Measurements from ENCODE around the gene VSIR.

Gene VSIR

DNA sequence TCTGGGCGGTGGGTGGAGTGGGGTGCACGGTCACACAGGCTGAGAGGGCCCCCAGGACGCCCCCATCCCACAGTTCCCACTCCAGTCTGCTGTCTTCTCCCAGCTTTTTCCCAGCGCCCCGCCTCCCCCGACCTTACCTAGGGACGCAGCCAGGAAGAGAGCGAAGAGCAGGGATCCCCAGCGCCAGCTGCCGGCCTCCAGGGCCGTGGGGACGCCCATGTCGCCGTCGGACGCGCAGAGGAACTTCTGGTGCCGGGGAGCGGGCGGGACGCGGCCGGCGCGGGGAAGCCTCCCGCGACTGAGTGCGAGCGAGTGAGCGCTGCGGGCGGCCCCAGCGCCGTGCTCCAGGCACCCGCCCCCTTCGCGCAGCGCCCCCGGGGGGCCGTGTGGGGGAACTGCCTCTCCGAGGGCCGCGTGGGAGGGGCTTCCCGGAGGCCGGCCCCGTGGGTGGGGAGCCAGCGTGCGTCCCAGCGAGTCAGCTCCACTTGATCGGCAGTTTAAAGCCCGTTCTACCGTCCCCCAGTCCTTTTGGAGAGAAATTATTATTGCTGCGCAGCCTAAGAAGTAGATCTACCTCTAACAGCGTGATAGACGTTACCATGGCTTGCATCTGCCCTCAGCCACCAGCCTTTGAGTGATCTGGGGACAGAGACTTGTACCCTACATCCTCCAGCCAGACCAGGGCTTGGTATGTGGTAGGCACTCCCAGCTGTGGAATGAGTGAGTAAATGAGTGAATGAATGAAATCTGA is at the start of gene VSIR:
Gene VSIR (minus strand): TSS at position 300 of the 751 bp plus-strand sequence. CDS start 81 bp downstream, at position 219.
- peak; percentile 93 for DNase-seq
- in situ Hi-C loops (cut with MboI; ENCODE audit: low pct_unique_long_range_greater_than_20kb, low sequenced_read_pairs), result no loop called here

DNA sequence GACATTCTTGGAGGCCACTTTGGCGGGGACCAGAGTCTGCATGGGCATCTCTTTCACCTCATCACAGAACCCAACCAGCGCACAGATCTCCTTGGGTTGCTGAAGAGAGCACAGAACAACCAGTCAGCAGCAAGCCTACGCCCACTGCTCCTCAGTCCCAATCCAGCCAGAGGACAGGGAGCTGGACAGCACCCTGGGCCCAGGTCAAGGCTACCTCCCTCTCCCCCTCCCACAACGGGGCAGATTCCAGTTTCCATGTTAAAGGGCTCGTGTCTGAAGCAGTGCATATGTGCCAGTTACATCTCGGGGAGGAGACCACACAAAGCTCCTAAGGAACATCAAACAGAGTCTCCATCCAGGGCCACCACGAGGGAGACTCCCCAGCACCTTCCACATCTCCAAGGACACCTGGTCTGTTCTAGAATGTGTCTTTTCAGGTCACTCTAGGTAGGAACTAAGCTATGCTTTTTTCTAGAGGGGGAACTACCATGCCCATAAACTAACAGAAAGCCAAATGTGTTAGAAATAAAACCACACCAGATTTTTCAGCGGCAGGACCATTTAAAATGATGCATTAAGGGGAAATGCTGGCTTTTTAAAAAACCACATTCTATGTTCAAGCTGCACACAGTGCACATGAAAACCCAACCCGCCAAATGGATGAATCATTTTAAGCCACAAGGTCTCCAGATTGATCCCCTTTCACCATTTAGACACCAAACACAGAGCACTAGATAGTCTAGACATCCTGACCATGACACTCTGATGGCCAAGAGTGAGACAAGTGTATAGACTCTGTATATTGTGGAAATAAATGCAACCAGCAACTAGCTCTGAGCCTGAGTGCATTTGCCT is 48.8 kb upstream of the VSIR start:
- in situ Hi-C loops (cut with MboI; ENCODE audit: low pct_unique_long_range_greater_than_20kb, low sequenced_read_pairs), result no loop called here

DNA sequence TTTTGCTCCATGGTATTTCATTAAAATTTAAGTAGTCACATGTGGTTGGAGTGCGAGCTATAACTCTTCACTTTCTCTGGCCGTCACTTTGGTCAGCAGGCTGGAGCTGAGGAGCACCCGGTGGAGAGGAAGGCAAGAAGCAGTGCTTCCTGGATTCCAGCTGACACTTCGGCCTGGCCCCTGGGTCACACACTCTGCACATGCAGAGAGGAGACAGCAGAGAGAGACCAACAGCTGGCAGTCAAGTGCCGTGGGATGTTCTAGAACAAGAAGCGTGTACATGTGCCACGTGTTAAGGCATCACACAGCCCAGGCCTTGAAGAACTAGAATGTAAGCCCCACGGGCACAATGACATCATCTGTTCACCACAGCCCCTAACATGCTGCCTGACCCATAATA is 47.6 kb upstream of the VSIR start:
- no peak for DNase-seq
- in situ Hi-C loops (cut with MboI; ENCODE audit: low pct_unique_long_range_greater_than_20kb, low sequenced_read_pairs), result no loop called here

More for the DNA sequence above, 48.8 kb upstream of the VSIR start:
- peak; percentile 27 for DNase-seq

DNA sequence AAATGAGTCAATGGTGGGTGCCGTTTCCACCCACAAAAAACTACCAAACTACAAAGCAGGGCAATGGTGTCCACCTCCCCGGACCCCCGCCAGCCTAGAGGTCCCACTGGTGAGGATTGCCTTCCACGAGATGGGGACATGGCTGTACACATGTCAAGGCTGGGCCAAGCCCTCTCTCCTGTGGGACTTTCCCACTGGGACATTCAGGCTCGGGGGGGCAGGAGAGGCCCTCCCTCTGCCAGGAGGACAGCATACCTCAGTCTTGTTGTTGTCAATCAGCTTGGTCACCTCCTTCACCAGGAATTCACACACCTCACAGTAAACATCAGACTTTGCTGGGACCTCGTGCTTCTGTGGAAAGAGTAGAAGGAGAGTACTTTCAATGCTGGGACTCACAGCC is 46.7 kb upstream of the VSIR start:
- DNase-seq, result no peak
- in situ Hi-C loops (cut with MboI; ENCODE audit: low pct_unique_long_range_greater_than_20kb, low sequenced_read_pairs), result no loop called here

DNA sequence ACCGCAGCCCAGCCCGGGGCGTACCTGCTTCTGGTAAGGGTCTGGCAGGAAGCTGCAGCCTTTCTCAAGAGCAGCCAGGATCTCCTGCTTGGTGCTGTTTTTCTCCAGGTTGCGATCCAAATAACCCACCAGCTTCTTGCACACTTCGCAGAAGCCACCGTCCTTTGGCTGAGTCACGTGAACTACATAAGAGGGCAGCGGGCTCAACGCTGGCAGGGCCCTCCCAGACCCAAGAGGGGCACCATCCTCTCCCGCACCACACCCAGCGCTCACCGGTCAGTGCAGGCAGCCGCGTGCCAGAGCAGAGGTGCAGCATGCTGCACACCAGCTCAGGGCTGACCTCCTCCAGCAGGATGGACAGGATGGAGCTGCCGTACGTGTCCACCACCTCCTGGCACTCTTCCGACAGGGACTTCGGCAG is 46.1 kb upstream of the VSIR start:
- in situ Hi-C loops (cut with MboI; ENCODE audit: low pct_unique_long_range_greater_than_20kb, low sequenced_read_pairs), result no loop called here
- no peak for DNase-seq

DNA sequence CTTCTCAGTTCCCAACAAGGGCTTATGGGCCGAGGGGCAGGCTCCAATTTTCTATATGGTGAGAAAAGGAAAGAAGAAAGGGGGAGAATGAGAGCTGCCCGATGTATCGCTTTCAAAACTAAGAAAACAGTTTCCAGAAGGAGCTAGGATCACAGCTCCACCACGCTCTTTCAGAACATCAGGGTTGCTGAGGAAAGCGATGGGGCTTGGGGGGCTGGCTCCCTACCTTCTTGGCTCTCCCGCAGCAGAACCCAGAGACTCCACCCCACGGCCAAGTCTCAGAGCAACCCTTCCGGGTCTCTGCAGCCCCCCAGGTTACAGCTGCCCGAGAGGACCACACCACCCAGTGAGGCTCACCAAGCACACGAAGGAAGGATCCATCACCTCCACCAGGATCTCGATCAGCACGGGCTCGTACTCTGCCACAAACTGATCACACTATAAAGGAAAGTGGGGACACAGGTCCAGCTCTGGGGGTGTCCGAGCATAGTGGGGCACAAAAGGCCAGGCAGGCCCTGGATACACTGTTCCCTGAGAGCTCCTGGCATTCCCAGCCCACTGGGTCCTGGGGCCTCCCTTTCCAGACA is 45.4 kb upstream of the VSIR start:
- no peak for DNase-seq
- in situ Hi-C loops (cut with MboI; ENCODE audit: low pct_unique_long_range_greater_than_20kb, low sequenced_read_pairs), result no loop called here

DNA sequence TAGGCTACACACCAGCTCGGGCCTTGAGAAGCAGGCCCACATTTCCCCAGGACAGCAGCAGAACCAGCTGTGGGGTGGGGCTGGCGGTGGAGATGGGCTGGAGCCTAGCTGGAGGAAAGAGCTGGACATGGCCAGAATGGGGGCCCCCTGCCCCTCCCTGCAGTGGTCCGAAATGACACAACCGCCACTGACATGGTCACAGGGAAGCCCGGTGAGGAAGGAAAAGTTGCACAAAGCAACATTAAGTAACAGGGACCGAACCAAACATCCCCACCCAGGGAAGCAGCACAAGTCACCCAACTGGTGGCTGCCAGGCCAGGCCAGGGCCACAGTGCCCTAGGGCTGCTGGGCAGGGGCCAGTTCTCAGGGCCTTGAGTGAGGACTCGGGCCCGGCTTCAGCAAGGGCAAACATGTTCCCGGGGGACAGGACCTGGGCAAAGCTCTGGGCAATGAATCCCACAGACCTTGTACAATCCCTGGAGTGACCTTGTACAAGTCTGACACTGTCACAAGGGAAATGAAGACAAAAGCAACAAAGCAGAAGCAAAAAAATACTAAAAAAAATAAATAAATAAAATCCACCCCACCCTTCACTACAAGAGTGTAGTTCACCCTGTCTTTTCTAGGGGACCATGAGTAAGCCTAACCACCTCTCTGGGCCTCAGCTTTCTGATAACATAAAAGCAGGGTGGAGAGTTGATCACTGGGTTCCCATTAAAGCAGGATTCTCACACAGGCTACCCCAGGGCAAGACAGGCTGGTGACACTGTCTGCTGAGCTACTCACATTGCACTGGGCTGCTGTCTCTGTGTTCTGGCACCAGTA is 44.7 kb upstream of the VSIR start:
- in situ Hi-C loops (cut with MboI; ENCODE audit: low pct_unique_long_range_greater_than_20kb, low sequenced_read_pairs), result no loop called here
- DNase-seq, result no peak

DNA sequence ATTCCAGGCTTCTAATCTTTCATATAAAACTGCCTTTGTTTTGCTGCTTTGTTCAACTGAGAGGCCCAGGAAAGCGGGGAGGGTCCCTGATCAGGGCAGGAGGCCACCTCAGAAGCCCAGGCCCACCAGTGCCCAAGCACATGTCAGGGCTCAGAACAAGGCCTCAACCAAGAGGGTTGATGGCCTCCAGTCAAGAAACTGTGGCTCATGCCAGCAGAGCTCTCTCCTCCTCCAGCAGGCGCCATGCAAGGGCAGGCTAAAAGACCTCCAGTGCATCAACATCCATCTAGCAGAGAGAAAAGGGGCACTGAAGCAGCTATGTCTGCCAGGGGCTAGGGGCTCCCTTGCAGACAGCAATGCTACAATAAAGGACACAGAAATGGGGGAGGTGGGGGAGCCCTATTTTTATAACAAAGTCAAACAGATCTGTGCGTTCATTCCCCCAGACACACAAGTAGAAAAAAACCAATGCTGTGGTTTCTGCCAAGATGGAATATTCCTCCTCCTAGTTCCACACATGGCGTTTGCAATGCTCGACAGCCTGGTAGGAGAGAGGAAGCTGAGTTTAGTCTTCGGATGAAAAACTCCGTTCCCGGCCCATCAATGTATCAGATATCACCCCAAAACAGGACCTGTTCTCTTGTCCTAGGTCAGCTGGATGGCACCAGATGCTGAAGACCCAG is 43.8 kb upstream of the VSIR start:
- in situ Hi-C loops (cut with MboI; ENCODE audit: low pct_unique_long_range_greater_than_20kb, low sequenced_read_pairs), result no loop called here

DNA sequence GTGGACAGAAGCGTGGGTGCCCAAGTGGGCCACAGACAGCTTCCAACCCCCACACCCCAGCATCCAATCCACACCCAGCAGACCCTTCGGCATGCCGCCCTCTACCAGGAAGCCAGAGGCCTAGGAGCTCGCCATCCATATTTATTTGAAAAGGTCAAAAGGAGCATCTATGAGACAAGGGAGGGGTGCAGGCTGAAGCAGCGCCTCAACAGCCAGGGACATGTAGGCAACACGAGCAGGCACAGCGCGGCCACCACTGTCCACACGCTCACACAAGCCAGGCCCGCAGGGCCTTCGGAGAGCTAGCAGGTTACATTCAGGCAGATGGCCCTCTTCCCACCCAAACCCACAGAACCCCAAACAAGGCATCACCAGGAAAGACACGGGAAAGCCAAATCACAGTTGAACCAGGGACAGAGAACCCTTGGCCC is 43.1 kb upstream of the VSIR start:
- in situ Hi-C loops (cut with MboI; ENCODE audit: low pct_unique_long_range_greater_than_20kb, low sequenced_read_pairs), result no loop called here
- no peak for DNase-seq

More for the DNA sequence above, 43.8 kb upstream of the VSIR start:
- DNase-seq, result no peak

DNA sequence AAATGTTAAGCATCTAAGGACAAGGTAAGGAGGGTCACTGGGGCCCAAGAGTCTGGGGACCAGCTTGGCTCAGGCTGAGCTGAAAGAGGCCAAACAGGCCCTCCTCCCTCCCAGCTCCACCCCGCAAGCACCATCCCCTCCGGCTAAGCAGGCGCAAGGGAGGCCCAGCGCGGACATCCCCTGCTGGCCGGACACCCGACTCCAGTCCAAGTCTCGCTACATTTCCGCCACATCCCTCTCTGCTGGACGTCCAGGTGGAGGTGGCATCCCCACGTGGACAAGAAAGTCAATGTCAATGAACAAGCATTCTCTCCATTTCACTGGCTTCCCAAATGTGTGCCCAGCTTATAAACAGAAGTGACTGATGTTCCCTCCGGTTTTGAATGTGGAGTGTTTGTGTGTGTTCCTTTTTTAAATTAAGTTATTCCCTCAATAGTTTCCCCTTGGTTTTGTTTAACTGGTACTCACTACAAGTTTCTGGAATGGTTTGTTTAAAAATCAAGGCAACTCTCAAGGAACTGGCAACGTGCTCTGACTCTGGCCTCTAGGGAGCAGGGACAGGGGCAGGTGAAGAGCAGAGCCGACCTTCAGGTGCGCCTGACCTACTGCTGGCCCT is 42.3 kb upstream of the VSIR start:
- no peak for DNase-seq
- in situ Hi-C loops (cut with MboI; ENCODE audit: low pct_unique_long_range_greater_than_20kb, low sequenced_read_pairs), result no loop called here

DNA sequence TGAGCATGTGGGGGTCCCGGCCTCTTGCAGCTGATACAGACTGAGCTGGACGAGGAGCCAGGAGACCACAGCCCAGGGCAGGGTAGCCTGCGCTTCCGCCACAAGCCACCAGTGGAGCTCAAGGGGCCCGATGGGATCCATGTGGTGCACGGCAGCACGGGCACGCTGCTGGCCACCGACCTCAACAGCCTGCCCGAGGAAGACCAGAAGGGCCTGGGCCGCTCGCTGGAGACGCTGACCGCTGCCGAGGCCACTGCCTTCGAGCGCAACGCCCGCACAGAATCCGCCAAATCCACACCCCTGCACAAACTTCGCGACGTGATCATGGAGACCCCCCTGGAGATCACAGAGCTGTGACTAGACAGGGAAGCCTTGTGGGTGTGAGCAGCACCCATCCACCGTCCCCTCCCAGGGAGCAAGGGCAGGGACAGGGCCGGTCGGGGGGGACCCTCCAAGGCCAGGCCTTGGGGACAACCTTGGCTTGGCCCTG is 41.6 kb upstream of the VSIR start:
- in situ Hi-C loops (cut with MboI; ENCODE audit: low pct_unique_long_range_greater_than_20kb, low sequenced_read_pairs), result no loop called here
- DNase-seq, result no peak

DNA sequence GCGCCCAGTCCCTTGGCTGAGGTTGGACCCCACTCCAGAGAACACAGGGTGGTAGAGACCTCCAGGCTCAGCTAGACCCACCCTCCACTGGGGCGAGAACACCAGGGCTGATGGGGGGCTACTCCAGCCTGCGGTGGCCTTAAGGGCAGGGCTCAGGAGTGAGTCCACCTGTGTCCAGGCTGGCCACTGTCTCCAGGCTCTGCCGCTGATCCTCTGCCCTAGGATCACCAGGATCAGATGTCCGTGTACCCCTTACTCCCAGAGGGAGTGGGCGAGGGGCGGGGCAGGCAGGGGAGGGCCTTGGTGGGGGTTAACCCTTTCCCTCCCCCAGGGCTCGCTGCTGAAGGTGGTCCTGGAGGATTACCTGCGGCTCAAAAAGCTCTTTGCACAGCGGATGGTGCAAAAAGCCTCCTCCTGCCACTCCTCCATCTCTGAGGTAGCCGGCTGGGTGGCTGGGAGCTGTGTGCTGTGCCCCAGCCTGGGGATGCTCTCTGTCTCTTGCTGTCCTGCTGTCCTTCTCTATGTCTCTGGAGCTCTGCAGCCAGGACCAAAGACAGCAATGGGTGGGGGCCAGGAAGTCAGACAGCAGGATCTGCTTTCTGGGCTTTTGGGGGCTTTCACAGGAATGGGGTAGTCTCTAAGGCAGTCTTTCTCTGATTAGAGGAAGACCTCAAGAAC is 39.7 kb upstream of the VSIR start:
- DNase-seq, result no peak
- in situ Hi-C loops (cut with MboI; ENCODE audit: low pct_unique_long_range_greater_than_20kb, low sequenced_read_pairs), result no loop called here

DNA sequence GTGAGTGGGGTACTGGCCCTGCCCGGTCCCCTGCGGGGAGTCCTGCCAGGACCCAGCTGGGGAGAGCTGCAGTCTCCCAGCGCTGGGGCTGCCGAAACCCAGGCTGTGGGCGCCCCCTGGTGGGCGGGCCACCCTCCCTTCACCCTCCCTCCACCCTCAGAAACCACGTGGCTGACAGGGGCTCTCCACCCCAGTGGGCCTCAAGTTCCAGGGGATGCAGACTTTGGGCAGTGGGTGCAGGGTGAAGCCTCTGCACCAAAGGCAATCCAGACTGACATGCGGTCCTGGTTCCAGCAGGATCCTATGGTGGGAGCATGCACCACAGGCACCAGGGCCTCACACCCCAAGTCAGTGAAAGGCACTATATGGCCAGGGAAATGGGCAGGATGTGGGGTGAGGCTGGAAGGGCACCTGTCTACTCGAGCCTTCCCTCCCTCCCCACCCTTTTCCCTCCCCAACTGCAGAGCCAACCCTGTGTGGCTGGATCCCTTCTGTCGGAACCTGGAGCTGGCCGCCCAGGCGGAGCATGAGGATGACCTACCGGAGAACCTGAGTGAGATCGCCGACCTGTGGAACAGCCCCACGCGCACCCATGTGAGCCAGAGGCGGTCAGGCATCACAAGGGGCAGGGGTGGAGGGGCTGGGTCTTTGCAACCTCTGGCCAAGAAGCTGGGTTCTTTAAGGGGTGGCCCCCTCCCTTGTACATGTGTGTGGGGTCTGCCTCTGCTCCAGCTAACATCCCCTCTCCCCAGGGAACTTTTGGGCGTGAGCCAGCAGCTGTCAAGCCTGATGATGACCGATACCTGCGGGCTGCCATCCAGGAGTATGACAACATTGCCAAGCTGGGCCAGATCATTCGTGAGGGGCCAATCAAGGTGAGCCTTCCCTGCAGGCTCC is 38.9 kb upstream of the VSIR start:
- in situ Hi-C loops (cut with MboI; ENCODE audit: low pct_unique_long_range_greater_than_20kb, low sequenced_read_pairs), result no loop called here
- peak; percentile 83 for DNase-seq

DNA sequence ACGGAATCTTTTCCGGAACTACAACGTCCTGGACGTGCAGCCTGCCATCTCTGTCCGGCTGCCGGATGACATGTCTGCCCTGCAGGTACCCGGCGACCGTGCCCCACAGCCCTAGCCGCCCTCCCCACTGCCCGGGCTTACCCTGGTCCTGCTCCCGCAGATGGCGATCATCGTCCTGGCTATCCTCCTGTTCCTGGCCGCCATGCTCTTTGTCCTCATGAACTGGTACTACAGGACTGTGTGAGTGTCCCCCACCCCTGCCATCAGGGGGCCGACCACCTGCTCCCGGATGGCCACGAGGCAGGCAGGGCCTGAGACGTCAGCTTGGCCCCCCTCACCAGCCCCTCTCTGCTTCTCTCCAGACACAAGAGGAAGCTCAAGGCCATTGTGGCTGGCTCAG is 38.0 kb upstream of the VSIR start:
- DNase-seq, result no peak
- in situ Hi-C loops (cut with MboI; ENCODE audit: low pct_unique_long_range_greater_than_20kb, low sequenced_read_pairs), result no loop called here

DNA sequence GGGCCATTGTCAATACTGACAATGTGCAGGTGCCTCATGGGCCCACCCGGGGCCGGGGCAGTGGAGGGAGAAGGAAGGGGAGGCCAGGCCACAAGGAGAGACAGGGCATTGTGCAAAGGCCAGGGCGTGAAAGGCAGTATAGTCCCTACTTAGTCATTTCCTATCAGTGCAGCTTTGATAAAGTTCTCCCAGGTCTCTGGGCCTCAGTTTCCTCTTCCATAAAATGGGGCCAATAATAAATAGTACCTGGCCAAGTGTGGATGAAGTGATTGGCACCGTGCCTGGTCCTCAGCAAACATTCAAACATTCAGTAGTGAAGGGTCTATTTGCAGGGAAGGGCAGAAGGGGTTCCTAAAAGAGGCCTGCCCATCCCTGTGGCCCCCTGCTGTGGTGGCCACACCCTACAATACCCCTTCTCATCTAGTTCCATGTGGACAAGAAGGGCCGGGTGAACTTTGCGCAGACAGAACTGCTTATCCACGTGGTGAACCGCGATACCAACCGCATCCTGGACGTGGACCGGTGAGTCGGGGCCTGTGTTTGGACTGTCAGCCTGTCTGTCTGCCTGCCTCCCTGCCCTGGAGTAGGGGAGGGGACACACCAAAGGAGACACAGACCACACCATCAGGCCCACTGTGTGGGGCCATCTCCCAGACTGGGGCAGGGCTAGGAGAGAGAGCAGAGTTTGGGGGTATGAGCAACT is 36.9 kb upstream of the VSIR start:
- no peak for DNase-seq
- in situ Hi-C loops (cut with MboI; ENCODE audit: low pct_unique_long_range_greater_than_20kb, low sequenced_read_pairs), result no loop called here

DNA sequence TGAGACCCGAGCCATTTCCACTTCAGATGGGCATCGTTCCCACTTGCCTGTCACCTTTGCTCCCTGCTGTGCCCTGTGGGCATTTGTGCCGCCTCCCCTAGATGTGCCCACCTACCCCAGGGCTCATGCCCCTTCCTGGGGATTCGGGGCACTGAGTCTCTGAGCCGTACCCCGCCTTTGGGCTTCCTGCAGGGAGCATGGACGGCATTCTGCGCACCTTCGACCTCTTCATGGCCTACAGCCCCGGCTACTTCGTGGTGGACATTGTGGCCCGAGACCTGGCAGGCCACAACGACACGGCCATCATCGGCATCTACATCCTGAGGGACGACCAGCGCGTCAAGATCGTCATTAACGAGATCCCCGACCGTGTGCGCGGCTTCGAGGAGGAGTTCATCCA is 36.3 kb upstream of the VSIR start:
- DNase-seq, result no peak
- in situ Hi-C loops (cut with MboI; ENCODE audit: low pct_unique_long_range_greater_than_20kb, low sequenced_read_pairs), result no loop called here

All from KBM-7 (cell line).